ENCODE data around the gene CAMK2B.
"Not testable (repeated sequence)": the region's sequence is repeated elsewhere in the genome, so short reads cannot be mapped to it uniquely, and the experiment has no call there.

Gene CAMK2B

DNA sequence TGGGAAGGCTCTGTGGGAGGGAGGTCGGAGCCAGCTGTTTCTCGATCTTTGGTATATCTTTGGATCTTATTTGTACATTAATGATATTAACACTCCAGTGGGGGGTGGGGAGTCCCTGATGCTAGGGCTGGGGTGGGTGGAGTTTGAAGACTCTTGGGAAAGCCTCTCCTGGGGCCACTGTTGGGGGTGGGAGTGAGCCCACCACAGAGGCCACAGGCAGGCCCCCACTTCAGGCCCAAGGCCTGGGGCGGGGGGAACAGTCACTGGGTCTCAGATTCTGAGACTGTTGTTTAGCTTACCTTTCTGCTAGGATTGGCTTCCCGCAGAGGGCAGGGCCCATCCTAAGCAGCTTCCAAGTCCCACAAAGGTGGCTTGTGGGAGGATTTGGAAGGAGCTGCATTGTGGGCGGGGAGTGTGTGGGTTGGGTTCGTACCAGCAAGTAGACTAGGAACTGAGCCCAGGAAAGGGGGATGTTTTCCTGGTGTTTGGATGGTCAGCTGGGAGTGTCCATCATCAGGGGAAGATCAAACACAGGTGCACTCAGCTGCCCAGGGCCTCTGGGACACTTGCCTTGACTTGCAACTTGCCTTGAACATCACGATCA is 112.7 kb downstream of the CAMK2B start:
- DNase-seq: no peak

DNA sequence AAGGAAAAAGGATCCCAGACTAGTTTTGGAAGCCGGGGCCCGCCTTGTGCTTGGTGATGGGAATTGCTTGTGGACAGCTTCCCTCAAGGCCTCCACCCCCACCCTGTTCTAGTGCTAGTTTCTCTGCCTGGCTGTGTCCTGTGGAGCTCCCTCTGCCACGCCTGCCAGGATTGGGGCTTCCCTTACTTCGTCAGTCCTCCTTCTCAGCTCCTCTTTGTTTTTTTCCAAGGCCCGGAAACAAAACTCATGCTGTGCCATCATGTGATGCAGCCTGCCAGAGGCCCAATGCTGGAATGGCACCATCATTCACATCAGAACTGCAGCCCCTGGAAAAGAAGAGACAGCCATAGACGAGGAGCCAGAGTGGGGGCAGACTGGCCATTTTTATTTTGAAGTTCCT is 113.4 kb downstream of the CAMK2B start:
- no peak for DNase-seq

GRCh38 chr7:44211126-44211675 is 114.2 kb downstream of the CAMK2B start:
- DNase-seq: no peak

GRCh38 chr7:44210107-44210506 is 115.3 kb downstream of the CAMK2B start:
- DNase-seq: no peak

- DNase-seq: no peak
Observed at GRCh38 chr7:44208085-44208484, 117.3 kb downstream of the CAMK2B start.

DNA sequence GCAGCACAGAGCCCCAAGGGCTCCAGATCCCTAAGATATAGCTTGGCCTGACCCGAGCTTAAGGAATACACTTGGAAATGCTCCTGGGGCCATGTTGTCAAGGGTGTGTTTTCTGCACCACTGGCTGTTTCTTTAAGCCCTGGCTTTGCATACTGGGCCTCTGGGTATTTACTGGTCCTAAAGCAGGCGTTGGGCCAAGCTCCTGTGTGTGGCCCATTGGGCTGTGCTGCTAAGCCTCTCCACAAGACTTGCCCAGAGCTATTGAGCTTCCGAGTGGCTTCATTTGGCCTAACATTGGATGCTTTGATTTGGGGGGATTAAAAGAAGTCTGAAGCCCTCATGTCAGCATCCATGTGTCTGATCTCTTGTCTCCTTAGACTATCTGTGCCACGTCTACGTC is 119.4 kb downstream of the CAMK2B start:
- DNase-seq: no peak

- no peak for DNase-seq
Observed at GRCh38 chr7:44201813-44202212, 123.6 kb downstream of the CAMK2B start.

DNA sequence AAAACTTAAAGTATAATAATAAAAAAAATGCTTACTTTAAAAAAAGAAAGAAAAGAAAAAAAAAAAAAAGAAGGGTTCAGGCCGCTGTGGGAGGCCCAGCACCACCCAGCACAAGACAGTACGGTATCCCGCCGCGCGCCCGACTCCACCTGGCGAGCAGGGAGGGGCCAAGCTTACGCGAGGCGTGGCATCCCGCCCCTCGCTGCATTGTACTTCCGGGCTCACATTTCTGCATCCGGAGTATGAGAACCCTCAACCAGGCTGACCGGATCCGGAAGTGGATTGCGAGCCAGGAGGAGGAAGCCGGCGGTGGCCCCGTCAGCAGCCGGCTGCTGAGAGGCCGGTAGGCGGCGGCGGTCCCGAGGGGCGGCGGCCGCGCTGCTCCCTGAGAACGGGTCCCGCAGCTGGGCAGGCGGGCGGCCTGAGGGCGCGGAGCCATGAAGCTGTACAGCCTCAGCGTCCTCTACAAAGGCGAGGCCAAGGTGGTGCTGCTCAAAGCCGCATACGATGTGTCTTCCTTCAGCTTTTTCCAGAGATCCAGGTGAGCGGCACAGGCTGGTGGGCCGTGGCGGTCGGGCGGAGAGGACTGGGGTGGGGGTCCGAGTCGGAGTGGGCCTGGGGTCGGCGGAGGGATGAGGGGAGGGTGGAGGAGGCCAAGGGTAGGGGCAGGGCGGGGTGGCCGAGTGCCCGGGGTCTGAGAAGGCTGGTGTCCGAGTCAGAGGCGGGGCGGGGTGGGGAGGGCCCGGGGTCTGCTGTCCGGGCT is 124.5 kb downstream of the CAMK2B start, which contains the start of gene YKT6:
Gene YKT6, plus strand, starts transcription at position 280 of the 763 bp plus-strand sequence. Its CDS starts 158 bp downstream, at position 438.
- peak; percentile 52 for DNase-seq

- not testable (repeated sequence) for DNase-seq
Observed at GRCh38 chr7:44200163-44200562, 125.2 kb downstream of the CAMK2B start.

DNA sequence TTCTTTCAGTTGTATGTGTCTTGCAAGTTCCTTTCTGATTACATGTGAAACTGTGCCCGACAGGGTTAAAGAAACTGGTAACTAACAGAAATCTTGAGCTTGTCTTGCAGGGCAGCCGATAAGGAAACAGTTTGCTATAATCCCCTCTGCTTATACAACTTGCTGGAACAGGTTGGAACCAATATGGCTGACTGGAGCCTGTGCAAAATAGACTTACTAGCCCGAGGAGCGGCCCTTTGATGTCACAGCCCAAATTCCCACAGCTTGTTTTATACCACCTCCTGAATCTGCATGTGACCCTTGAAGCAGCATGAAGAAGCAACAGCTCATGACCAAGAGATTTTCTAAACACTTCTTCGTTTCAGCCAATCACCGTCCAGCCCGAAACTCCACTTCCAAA is 127.9 kb downstream of the CAMK2B start:
- no peak for DNase-seq

GRCh38 chr7:44196450-44196872 is 128.9 kb downstream of the CAMK2B start:
- no peak for DNase-seq

GRCh38 chr7:44195889-44196288 is 129.5 kb downstream of the CAMK2B start:
- DNase-seq: no peak

DNA sequence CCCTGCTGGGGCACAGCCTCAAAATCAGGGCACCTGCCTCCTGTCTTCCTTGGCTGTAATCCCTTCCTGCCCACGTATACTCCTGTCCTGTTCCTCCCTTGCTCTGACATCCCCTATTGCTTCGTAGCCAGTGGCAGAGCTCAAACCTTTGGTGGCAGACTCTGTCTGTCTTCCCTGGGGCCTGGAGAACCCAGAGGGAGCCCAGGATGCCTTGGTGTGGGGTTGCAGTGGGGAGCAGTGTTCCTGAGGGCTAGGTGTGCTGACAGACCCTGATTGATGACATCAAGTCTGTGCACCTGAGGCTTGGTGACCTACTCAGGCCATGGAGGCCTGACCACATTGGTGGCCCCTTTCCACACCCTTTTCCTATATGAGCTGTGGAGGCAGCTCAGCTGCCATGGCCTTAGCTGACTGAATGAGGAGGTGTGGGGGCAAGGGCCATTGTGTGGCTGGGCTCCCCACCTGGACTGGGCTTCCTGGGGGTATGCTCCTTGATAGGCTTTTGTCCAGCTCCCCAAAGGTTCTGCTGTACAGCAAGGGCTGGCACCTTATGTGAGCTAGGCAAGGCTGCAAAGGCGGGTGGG is 130.7 kb downstream of the CAMK2B start:
- no peak for DNase-seq

DNA sequence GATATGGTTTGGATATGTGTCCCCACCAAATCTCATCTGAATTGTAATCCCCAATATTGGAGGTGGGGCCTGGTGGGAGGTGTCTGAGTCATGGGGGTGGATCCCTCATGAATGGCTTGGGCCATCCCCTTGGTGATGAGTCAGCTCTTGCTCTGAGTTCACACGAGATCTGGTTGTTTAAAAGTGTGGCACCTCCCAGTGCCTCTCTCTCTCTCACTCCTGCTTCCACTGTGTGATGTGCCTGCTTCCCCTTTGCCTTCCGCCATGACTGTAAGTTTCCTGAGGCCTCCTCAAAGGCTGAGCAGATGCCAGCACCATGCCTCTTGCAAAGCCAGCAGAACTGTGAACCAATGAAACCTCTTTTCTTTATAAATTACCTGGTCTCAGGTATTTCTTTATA is 131.3 kb downstream of the CAMK2B start:
- no peak for DNase-seq

DNA sequence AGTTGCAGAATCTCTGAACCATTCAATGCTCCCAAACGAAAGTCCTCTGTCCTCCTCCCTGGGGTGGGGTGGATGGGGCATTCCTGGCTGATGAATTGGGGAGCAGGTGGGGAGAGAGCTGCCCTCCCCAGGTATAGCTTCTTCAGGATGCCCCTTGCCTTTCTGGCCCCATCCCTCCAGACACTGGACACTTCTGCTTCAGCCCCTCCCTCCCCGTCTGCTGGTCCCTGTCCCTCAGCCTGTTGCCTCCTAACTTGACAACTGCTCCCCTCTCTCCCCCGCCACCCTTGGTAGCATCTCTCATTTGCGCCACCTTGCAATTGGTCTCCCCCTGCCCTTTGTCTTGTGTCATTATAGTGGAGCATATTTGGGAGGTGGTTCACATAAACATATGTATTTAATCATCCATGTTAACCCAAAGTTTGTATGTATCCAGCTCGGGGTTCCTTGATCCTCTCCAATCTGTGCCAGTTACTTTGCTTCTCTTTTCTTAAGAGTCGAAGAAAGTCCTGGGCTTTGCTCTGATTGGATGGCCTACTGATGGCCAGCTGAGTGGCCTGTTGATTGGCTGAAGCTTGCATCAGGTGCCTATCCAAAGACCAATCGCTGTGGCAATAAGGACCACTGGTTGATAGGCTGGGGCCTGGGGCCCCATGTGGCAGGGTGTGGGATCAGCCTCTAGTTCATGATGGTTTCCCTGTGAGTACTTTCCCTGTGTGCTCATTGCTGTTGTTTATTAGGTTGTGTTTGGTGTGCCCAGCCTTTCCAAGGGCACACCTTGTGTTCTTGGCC is 132.2 kb downstream of the CAMK2B start:
- DNase-seq: no peak

- no peak for DNase-seq
Observed at GRCh38 chr7:44191171-44191570, 134.2 kb downstream of the CAMK2B start.

- DNase-seq: no peak
Observed at GRCh38 chr7:44189993-44190872, 135.2 kb downstream of the CAMK2B start.

GRCh38 chr7:44189286-44189992 is 136.0 kb downstream of the CAMK2B start, which contains the start of gene GCK:
Gene GCK (minus strand): TSS chr7:44189439. CDS start chr7:44188953, 486 bp downstream.
- no peak for DNase-seq

DNA sequence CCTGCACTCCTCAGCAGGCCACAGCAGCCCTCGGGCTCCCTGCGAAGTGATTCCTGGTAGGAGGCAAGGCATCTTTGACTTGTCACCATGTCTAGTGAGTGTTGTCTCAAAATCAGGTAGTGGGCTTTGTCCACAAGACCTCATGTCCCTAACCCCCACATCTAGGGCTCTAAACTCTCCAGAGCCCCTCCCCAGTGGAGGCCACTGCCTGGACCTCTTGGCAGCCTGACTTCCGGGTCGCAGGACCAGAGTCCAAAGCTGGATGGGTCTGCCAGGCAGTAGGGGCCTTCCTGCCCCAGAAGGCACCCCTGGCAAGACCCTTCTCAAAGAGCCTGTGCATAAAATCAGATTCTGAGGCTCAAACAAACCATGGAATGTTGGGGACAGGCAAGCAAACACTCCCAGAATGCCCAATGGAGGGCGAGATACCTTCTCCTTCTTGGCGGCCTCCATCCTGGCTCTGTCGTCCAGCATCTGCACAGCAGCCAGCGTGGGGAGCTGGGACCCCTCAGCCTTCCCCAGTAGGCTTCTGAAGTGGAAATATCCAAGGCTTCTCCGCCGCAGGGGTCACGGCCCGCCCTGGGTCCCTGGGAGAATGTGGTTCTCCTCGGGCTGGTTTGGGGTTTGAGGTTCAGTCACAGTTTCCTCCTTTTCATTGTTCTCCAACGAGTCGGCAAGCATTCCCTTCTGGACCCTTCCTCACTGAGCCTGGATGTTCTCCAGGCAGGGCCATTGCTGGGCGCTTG is 136.7 kb downstream of the CAMK2B start:
- DNase-seq: no peak

All from cortex of kidney (tissue), 1 donor.